Mesenteric fat pad (tissue), 1 donor: ENCODE measurements around the gene MTF1. TPM values are rescaled to one million over a fixed set of nuclear protein-coding genes. Genes with fewer than 3 reads are reported as not detected.

Source experiments
- DNase-seq: peaks from one replicate; pipeline ENCODE4 v3.0.0-alpha.2; 2020; ENCODE audit warnings: low spot score
- total RNA-seq: library from RNA; stranded (reverse); fragmentation: NEBNext Ultra II Directional; extraction: Animal tissue kit (Norgen Biotek cat#: 25700); gene quantifications from one replicate; pipeline ENCODE4 v1.2.1, GENCODE V29; 2021
- donor health status: DM: yes; HTN: yes; CAD: no.

MTF1 gene
- total RNA-seq, 1 donor from 2014 or later, result 34.1 TPM

DNA sequence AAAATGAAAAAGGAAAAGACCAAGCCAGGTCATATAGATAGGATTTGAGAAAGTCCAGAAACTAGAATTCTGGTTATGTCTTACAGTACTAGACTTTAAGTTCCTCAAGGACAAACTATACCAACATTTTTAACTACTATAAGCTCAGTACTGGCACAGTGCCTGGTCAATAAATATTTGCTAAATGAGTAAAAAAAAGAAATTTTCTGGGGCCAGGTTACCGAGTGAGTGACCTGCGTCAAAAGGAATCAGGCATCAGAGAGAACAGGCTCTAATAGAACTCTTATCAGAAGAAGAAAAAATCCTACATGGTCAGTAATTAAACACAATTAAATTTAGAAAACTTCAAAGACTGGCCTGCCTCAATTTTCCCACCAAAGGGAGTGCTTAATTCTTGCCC is 27.6 kb downstream of the MTF1 start:
- no peak for DNase-seq

DNA sequence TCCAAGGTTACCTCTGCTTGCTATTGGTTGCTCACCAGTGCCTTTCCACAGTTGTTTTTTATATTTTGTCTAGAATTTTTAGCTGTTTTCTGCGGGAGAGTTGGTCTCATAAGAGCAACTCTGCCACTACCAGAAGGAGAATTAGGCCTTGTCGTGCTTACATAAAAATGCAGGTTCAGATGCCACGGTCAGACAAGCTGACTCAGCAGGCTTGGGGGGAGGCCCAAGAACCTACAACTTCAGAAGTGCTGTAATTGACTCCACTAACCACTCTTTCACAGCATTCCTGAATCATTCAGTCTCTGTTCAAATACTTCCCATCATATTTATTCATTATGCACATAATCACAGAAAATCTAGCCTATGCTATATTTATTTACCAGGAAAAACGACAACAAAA is 28.3 kb downstream of the MTF1 start:
- no peak for DNase-seq

DNA sequence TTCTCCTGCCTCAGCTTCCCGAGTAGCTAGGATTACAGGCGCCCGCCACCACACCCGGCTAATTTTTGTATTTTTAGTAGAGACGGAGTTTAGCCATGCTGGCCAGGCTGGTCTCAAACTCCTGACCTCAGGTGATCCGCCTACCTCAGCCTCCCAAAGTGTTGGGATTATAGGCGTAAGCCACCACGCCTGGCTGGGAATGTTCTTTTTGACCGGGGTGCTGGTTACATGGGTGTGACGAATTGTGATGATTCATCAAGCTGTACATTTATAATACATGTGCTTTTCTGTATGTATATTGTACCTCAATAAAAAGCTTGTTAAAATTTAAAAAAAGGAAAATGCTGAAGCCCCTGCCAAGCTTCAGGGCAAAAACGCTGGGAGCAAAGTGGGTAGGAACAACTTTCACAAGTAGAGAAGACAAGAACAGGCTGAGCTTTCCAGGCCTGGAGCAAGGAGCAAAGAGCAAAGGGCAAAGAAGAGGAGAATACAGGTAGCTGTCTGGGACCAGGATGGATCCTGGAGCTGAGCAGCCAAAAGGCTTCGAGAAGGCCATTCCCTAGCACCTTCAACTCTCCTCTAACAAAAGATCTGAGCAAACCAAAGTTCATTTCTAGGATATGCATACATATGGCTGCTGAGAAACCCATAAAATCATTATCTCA is 30.9 kb downstream of the MTF1 start:
- no peak for DNase-seq

DNA sequence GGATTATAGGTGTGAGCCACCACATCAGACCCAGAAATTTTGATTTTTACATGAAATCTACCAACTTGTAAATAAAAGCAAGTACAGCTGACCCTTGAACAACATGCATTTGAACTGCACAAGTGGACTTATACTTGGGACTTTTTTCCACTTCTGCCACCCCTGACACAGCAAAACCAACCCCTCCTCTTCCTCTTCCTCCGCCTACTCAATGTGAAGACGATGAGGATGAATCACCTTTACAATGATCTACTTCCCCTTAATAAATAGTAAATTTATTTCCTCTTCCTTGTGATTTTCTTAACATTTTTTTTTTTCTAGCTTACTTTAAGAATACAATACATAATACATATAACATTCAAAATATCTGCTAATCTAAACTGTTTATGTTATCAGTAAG is 33.9 kb downstream of the MTF1 start:
- no peak for DNase-seq

DNA sequence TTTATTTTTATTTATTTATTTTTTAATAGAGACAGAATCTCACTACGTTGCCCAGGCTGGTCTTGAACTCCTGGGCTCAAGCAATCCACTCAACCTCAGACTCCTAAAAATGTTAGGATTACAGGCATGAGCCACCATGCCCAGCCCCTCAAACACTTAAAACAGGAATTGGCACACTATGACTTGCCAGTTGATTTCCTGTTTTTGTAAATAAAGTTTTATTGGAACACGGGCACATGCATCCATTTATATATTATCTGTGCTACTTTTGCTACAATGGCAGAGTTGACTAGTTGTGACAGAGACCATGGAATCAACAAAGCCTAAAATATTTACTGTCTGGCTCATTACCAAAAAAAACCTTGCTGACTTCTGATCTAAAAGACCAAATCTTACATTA is 35.4 kb downstream of the MTF1 start:
- no peak for DNase-seq

DNA sequence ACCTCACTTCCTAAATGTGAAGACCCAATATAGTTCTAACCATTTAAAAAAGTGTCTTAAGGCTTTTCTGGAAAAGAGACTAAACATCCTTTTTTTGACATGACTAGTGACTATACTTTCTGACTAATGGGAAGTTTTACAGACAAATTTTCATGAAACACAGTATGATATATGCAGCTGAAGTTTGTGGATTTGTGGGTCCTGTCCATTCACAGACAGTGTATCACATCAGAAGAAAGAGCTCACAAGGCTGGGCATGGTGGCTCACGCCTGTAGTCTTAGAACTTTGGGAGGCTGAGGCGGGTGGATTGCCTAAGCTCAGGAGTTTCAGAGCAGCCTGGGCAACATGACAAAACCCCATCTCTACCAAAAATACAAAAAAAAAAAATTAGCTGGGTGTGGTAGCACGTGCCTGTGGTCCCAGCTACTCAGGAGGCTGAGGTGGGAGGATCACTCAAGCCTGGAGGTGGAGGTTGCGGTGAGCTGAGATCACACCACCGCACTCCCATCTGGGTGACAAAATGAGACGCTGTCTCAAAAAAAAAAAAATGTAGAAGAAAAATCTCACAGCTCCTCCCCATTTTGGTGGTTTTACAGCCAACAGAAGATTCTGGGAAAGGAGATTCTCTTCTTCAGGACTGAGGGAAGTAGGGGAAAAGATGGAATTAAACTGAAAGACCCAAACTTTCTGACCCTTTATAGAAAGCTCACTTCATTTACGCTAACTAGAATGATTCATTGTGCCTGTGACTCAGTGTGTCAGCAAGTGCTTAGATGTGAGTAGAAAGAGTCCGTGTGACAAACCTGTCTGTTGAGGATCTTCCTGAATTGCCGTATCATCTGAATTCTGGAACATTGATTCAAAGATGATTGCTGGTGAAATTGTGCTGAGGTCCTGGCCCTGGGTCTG is 36.2 kb downstream of the MTF1 start:
- DNase-seq, result no peak

DNA sequence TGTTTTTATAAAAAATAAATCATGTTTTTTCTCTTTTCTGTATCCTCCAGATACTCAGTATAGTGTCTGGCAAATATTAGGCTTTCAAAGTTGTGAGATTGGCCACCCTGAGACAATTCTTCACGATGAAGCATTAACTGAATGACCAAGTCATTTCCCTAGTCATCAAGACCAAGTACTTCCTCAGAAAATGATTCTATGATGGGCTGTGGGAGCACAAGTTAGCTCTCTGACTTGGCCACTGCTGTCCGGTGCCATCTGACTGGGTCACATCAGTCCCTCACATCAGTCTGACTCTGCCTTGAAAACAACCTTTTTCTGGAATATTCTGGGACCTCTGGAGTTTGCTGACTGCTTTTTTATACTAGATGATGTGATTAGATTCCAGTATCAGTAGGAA is 37.9 kb downstream of the MTF1 start:
- no peak for DNase-seq

DNA sequence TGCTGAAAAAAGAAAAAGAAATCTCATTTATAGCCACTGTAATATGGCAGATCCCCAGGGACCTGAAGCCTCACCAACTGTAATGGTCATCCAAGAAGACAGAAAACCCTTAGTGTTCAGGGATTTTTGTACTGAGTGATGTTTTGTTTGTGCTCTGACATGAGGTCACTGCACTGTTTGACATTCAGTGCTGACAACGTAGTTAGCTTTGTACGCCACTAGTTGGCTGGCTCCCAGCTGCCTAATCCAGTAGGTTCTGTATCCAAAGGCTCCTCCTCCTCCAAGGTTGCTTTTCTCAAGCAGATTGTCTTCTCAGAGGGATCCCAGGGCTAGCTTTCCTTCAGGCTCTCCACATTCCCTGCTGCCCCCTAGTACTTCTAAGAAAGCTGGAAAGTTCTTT is 41.9 kb downstream of the MTF1 start:
- no peak for DNase-seq

DNA sequence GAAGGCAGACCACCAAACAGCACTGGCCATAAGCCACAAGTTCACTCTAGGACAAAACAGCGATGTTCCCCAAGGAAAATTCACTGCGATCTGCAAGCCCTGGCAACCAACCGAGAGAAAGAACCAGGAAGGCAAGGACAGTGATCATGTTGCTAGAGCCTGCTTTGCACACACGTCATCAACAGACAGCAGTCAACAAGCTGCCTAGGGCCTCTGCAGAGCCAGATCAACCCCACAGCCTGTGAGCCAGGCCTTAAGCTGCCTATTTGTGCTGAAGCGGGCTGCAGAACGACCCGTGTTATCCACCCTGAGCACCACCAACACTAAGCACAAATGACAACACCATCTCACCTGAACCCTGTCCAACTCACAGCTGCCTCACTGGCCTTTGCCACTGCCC is 45.1 kb downstream of the MTF1 start:
- no peak for DNase-seq

DNA sequence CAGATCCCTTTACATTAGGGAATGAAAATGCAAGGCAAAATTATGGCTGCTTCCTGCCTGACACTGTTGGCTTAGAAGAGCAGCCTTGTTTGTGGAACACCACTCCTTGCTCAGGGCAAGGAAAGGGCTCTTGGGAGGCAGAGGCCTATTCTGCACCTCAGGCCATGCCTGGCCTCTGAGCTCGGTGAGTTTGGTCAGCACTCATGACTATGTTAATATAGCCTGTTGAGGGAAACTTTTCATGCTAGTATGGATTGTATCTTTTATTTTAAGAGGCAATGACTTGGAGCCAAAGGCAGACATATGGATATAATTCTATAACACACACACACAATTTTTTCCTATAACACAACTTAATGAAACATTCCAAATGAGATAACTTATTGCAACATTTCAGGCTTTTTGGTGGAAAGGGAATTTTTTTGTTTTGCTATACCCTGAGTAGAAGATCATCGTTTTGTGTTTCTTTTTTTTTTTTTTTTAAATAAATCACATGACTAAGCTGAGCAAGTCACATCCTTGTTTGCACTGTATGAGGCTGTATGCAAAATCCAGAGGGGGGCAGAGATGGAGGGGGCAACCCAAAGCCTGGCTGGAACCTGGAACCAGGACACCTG is 45.8 kb downstream of the MTF1 start:
- DNase-seq, result no peak

DNA sequence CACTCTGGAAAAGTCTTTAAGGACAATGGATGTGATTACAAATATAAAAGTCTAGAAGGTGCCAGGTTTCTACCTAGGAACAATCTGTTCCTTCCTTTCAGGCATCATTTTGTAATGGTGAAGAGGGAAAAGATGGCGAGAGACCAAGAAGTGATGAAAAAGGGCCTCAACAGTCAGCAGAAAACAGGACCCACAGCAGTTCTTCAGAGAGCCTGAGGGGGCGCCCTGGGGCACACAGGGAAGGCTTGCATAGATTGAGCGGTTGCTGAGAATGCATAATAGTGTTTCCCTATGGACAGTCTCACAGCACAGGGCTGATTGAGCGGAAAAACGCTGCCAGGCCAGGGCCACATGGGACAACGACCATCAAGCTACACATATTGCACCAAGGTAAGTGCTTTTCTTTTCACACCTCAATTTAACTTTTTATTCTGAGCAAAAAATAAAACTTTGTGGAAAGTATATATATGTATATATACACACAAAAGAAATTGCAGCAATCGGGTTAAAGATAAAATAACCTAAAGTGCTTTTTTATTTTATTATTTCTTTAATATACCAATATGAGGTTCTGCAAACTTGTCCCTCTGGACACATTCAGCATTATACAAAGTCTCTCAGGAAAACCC is 48.3 kb downstream of the MTF1 start:
- no peak for DNase-seq

DNA sequence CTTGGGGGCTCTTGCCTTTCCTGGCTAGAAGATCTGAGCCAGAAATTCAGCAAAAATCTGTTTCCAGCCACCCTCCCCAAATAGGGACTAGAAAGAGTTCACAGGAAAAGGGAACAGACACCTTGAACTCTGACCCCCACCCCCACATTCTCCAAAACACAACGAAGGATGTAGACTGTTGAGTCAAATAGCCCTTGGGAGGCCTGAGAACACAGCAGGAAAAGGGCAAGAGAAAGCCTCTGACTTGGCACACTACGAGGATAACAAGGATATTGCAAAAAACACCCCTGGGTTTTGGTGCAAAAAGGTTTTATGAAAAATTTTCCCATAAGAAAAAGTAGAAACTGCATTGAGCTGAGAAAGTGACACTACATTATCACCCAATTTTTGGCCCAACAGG is 49.5 kb downstream of the MTF1 start:
- DNase-seq, result no peak

DNA sequence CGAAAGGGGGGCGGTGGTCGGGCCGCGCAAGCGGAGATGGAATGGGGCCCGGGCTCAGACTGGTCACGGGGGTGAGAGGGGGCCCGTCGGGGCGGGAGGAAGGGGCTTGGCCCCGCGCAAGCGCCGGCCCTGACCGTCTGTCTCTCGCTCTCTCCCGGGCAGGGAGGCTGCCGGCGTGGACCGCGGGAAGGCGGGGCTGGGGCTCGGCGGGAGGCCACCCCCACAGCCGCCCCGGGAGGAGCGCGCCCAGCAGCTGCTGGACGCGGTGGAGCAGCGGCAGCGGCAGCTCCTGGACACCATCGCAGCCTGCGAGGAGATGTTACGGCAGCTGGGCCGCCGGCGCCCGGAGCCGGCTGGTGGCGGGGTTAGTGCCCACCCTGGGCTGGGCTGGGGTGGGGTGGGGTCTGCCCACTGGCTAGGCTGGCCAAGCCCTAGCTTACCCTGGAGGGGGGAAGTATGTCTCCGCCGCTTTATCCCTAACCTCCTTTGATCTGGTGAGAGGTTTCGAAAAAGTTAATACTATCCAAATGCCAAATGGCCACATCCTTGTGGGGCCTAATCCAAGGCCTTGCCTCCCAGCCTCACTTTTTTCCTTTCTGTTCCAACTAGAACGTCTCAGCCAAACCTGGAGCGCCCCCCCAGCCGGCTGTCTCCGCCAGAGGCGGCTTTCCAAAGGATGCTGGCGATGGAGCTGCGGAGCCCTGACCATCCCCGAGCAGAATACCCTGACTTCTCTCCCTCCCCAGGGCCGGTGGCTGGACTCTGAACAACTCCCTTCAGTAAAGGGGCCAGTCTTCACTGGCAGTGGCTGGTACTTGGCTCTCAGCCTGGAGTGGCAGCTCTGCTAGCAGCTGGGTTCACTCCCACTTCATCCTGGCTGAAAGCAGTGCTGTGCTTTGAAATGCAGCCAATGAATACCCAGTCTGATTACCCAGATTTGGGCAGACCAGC is 50.7 kb downstream of the MTF1 start:
- peak; percentile 91 for DNase-seq

DNA sequence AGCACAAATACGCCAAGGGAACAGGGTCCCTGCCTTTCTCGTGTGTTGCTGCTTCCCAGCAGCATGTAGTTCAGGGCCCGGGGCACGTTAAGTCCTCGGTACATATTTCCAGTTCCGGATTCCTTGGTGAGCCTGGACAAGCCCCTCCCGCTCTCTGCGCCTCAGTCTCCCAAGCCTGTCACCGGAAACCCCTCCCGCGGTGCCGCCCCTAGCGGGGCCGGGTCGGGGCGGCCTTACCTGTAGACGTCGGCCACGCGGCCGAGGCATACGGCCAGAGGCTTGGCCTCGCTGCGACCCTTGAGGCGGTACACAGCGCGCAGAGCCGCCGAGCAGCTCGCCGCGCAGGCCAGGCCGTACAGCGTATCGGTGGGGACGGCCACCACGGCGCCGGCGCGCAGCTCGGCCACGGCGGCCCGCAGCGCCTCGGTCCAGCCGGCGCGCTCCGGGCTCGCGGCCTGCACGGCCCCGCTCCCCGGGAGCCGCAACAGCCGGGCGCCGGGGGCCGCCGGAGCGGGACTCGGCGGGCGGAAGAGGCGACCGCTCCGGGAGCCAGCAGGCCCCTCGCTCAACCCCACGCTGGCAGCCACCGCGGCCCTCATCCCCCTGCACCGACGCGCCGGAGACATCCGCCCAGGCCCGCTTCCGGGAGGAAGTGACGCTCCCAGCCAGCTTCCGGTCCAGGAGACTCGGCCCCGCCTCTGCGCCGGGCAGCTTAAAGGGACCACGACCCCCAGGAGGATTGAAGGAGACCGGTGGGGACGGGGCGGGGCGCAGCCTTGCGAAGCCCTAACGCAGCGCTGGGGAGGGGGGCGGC is 51.6 kb downstream of the MTF1 start, which contains the start of the genes C1orf122 and YRDC:
TSS of gene C1orf122 (plus strand) at position 236 of the 814 bp plus-strand sequence. CDS start 615 bp downstream, outside the sequence.
TSS of gene YRDC (minus strand) at position 654 of the 814 bp plus-strand sequence. CDS start at position 626, 28 bp downstream.
- DNase-seq, result peak; percentile 99

DNA sequence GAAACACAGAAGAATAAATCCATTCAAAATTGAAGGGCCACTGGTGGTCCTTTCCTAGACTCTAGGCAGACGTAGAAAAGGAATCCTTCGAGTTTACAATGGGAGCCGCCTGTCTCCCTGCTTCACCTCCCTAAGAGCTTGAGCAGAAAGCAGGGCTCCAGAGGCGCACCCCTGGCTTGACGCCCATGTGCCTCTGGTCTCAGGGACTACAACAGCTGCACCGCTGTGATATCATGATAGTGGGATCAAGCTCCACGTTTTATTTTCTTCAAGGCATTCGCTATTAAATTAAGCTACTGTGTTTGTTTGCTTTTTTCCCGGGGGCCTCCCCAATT is 52.2 kb downstream of the MTF1 start:
- DNase-seq, result no peak

DNA sequence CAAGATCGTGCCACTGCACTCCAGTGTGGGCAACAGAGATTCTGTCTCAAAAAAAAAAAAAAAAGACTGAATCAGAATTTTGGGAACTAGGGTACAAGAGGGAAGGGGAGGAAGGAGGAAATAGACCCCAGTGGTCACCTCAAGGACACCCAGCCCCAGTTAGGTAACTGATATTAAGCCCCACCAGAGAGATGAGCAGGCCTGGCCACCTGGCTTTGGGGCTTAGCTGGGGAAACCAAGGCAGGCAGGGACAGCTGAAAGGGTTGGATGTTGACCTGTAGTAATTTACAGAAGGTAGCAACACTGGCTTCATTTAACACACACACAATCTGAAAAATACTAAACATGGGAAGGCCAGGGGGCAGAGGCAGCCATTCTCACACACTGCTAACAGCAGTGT is 57.0 kb downstream of the MTF1 start:
- no peak for DNase-seq

DNA sequence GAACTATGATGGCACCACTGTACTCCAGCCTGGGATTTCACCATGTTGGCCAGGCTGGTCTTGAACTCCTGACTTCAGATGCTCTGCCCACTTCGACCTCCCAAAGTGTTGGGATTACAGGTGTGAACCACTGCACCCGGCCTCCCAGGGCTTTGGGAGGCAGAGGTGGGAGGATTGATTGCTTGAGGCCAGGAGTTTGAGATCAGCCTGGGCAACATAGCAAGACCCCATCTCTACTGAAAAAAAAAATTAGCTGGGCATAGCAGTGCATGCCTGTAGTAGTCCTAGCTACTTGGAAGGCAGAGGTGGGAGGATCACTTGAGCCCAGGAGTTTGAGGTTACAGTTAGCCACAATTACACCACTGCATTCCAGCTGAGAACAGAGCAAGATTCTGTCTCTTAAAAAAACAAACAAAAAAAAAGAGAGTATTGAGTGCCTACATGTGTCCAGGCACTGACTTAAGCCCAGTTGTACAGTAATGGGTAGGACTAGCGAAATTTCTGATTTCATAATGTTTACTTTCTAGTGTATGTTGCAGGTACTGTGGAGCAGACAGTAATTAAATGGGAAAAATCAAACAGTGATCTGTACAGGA is 61.5 kb downstream of the MTF1 start:
- DNase-seq, result peak; percentile 1

DNA sequence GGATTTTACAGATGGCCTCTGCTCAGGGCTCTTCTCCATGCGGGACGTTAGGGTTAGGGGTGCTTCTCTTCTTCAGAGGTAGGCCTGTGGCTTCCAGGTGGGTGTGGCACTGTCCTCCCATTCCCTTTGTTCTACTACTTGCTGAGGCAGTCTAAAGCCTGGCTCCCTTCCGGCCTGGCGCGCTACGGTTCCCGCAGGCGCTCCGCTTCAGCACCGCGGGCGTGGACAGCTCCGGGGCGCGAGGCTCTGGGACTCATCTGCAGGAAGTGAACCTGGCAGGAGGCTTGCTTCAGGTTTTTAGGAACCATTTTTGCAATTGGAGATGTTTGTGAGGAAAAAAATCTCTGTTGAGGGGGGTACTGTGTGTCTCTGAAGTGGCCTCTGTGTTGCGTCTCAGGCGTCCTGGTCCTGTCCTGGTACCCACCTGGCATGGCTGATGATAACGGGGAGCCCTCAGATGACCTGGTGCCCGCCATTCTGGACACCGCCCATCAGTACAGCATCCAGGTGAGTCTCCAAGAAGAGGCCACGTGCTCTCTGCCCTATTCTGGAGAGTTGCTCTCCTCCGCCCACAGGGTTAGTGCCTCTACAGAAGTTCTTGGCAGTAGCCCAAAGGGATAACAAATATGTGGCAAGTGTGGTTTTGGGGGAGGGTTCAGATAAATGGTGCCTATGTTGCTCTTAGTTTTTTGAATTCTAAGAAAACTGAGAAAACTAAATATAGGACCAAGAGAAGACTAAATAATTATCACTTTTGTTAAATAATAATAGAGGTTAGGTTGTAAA is 63.9 kb downstream of the MTF1 start:
- DNase-seq, result peak; percentile 91
